IMR-90 (cell line): Measurements from ENCODE around the gene RASGRF1.
A peak's percentile ranks its signal among the peaks of the same experiment; 100 is the strongest.

ENCODE experiments used
- BHLHE40 ChIP-seq: fragments of 150-350 bp; IDR thresholded peaks from 2 replicates; pipeline ENCODE4 v1.6.1; 2016; ENCODE audit warnings: mild to moderate bottlenecking, low read depth, low read length
- CEBPB ChIP-seq: IDR thresholded peaks from 2 replicates; pipeline ENCODE4 v1.6.1; 2012; ENCODE audit warnings: low read depth, low read length, improper control_type of control experiment
- CTCF ChIP-seq: conservative IDR thresholded peaks from 2 replicates; pipeline ENCODE4 v1.5.1; 2012; ENCODE audit warnings: mild to moderate bottlenecking, low read depth, low read length, improper control_type of control experiment
- ELK1 ChIP-seq: fragments of 150-350 bp; IDR thresholded peaks from 2 replicates; pipeline ENCODE4 v1.6.1; 2016; ENCODE audit warnings: low read depth, mild to moderate bottlenecking, low read length, moderate library complexity, borderline replicate concordance
- FOS ChIP-seq: fragments of 150-350 bp; IDR thresholded peaks from 2 replicates; pipeline ENCODE4 v1.6.1; 2016; ENCODE audit warnings: low read depth, low read length
- MAFK ChIP-seq: IDR thresholded peaks from 2 replicates; pipeline ENCODE4 v1.6.1; 2012; ENCODE audit warnings: low read depth, low read length, improper control_type of control experiment
- MAZ ChIP-seq: IDR thresholded peaks from 2 replicates; pipeline ENCODE4 v1.6.1; 2012; ENCODE audit warnings: low read depth, mild to moderate bottlenecking, low read length, improper control_type of control experiment, moderate library complexity, borderline replicate concordance
- POLR2A ChIP-seq: IDR thresholded peaks from 2 replicates; pipeline ENCODE4 v1.6.1; 2012; ENCODE audit warnings: mild to moderate bottlenecking, low read depth, low read length
- RAD21 ChIP-seq: IDR thresholded peaks from 2 replicates; pipeline ENCODE4 v1.6.1; 2012; ENCODE audit warnings: low read length, improper control_type of control experiment
- SMC3 ChIP-seq: fragments of 150-350 bp; IDR thresholded peaks from 2 replicates; pipeline ENCODE4 v1.6.1; 2016; ENCODE audit warnings: low read depth, mild to moderate bottlenecking, antibody characterized with exemption, low read length, moderate library complexity
- USF2 ChIP-seq: fragments of 150-350 bp; IDR thresholded peaks from 2 replicates; pipeline ENCODE4 v1.6.1; 2017; ENCODE audit warnings: mild to moderate bottlenecking, antibody characterized with exemption, low read length, low read depth

GRCh38 chr15:78930577-78931388 is 159.8 kb downstream of the RASGRF1 start:
- TF ChIP-seq CTCF (no peak), ELK1 (no peak), USF2 (no peak), POLR2A (no peak), MAZ (no peak), MAFK (no peak), FOS (peak; percentile 22; the same call in 1 of the 2 replicates), SMC3 (no peak), BHLHE40 (no peak), RAD21 (no peak), CEBPB (peak; percentile 49; the same call in 1 of the 2 replicates)
